K562 (cell line): Measurements from ENCODE around the gene ZNF627. TPM values are rescaled to one million over a fixed set of nuclear protein-coding genes. Genes with fewer than 3 reads are reported as not detected.

ENCODE experiments used
- CHD1 ChIP-seq: fragments of 200-600 bp; sonication (generic); IDR thresholded peaks from one replicate; pipeline ENCODE4 v1.6.1; 2012; ENCODE audit warnings: mild to moderate bottlenecking, moderate library complexity, low read length, inconsistent platforms
- OTX1 ChIP-seq: fragments of 450-650 bp; formaldehyde crosslinking; IDR thresholded peaks from 2 replicates; pipeline ENCODE4 v1.4.0; 2022; ENCODE audit warnings: mild to moderate bottlenecking
- polyA plus RNA-seq, 8 experiments: library from polyadenylated mRNA; depleted of rRNA in 4 of 8; stranded (reverse) in 5 of 8; unstranded in 3 of 8; fragments of >200 nt; fragmentation: Nextera tagmentation in 2 of 8; fragmentation: Illumina TruSeq in 1 of 8; extraction: Ambion mirVana in 2 of 8; extraction: Trizol in 1 of 8; gene quantifications; 2 replicates each; pipeline versions ENCODE4 v1.2.1 to v1.2.3, GENCODE V29; 2011 to 2014; ENCODE audit warnings: inconsistent platforms in 1 of 8, missing spikeins in 1 of 8
- total RNA-seq, 7 experiments: library from RNA; depleted of rRNA in 6 of 7; stranded (reverse); fragments of >200 nt in 6 of 7; fragmentation: Illumina TruSeq in 2 of 7; extraction: Trizol in 2 of 7; gene quantifications; 2 replicates each; pipeline versions ENCODE4 v1.2.1 to v1.2.3, GENCODE V29; 2011 to 2021; ENCODE audit warnings: low replicate concordance in 1 of 7
- TF ChIP-seq, protein P1 (sequence below): fragments of 450-650 bp; IDR thresholded peaks from 2 replicates; pipeline ENCODE4 v1.6.1; 2017; ENCODE audit warnings: mild to moderate bottlenecking, moderate library complexity
- TF ChIP-seq, protein P2 (sequence below): sonication (generic); formaldehyde crosslinking; IDR thresholded peaks from 2 replicates; pipeline ENCODE4 v1.8.0; 2023; ENCODE audit warnings: missing genetic modification reagents, mild to moderate bottlenecking, borderline replicate concordance

The ZNF627 gene
- total and polyA plus RNA-seq, 9 of the 15 experiments (the other 6 are each of a cell fraction or from before 2014, with no cell fraction given): 6.4 to 19.9 (median 10.6) TPM

DNA sequence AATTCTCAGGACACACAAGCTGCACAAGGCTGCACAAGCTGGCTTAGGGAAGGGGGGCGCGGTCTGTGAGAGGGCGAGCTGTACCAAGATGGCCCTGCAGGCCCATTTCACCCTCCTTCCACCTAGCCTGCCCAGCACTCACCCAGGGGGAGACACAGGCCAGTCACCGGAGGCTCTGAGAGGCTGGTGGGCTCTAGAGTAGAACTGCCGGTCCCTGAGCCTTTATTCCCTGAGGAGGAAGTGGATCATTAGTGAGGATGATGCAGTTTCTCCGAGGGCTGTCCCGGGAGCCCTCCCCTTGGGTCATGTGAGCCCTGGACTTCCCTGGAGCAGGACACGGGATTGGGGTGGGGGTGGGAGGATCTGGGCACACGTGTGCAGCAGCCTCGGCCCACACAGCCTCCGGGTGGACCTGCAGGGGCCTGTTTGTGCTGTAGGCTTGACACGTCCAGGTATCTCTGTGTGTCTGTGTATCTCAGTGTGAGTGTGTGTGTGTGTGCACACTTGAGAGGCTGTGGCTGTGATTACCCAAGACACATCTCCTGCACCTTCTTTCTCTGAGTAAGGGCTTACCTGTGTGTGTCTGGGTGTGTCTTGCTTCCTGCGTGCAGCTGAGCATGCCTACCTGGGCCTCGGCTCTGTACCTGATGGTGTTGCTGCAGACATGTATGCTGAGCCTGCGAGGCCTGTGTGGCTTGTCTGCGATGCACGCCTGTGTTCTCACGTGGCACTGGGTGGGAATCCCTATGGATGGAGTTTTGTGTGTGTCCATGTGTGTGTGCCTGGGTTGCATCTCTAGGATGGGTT is 19.6 kb upstream of the ZNF627 start, which contains the start of gene ACP5 (continued):
- TF ChIP-seq, protein P1, sequence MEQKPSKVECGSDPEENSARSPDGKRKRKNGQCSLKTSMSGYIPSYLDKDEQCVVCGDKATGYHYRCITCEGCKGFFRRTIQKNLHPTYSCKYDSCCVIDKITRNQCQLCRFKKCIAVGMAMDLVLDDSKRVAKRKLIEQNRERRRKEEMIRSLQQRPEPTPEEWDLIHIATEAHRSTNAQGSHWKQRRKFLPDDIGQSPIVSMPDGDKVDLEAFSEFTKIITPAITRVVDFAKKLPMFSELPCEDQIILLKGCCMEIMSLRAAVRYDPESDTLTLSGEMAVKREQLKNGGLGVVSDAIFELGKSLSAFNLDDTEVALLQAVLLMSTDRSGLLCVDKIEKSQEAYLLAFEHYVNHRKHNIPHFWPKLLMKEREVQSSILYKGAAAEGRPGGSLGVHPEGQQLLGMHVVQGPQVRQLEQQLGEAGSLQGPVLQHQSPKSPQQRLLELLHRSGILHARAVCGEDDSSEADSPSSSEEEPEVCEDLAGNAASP: no peak
- TF ChIP-seq, protein P2, sequence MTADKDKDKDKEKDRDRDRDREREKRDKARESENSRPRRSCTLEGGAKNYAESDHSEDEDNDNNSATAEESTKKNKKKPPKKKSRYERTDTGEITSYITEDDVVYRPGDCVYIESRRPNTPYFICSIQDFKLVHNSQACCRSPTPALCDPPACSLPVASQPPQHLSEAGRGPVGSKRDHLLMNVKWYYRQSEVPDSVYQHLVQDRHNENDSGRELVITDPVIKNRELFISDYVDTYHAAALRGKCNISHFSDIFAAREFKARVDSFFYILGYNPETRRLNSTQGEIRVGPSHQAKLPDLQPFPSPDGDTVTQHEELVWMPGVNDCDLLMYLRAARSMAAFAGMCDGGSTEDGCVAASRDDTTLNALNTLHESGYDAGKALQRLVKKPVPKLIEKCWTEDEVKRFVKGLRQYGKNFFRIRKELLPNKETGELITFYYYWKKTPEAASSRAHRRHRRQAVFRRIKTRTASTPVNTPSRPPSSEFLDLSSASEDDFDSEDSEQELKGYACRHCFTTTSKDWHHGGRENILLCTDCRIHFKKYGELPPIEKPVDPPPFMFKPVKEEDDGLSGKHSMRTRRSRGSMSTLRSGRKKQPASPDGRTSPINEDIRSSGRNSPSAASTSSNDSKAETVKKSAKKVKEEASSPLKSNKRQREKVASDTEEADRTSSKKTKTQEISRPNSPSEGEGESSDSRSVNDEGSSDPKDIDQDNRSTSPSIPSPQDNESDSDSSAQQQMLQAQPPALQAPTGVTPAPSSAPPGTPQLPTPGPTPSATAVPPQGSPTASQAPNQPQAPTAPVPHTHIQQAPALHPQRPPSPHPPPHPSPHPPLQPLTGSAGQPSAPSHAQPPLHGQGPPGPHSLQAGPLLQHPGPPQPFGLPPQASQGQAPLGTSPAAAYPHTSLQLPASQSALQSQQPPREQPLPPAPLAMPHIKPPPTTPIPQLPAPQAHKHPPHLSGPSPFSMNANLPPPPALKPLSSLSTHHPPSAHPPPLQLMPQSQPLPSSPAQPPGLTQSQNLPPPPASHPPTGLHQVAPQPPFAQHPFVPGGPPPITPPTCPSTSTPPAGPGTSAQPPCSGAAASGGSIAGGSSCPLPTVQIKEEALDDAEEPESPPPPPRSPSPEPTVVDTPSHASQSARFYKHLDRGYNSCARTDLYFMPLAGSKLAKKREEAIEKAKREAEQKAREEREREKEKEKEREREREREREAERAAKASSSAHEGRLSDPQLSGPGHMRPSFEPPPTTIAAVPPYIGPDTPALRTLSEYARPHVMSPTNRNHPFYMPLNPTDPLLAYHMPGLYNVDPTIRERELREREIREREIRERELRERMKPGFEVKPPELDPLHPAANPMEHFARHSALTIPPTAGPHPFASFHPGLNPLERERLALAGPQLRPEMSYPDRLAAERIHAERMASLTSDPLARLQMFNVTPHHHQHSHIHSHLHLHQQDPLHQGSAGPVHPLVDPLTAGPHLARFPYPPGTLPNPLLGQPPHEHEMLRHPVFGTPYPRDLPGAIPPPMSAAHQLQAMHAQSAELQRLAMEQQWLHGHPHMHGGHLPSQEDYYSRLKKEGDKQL (CRISPR knock-in tag): no peak
- TF ChIP-seq OTX1: 0 out of 2 replicates have a peak, but pooled peaks have one; percentile 8
- TF ChIP-seq CHD1: peak; percentile 7
